GM23338 (cell line): ENCODE results near the gene MTCL1. TPM values are rescaled to one million over a fixed set of nuclear protein-coding genes. Genes with fewer than 3 reads are reported as not detected.

ENCODE experiments used
- ATAC-seq: fragments of 200-7000 bp; cut with Tn5 transposase; 3 replicates; pipeline ENCODE4 v1.9.1; 2020
- DNase-seq: peaks from one replicate; pipeline ENCODE4 v3.0.0-alpha.2; 2015; ENCODE audit warnings: low spot score
- H2AFZ ChIP-seq: fragments of 200-600 bp; sonication (generic); 2 replicates; pipeline ENCODE4 v1.8.0; 2016; ENCODE audit warnings: antibody characterized with exemption, mild to moderate bottlenecking, moderate library complexity
- H3F3A ChIP-seq: fragments of 200-600 bp; sonication (generic); replicated peaks from 2 replicates; pipeline ENCODE4 v1.8.0; 2017; ENCODE audit warnings: antibody characterized with exemption, mixed run types, low read depth
- H3K27ac ChIP-seq: fragments of 200-600 bp; sonication (generic); 2 replicates; pipeline ENCODE4 v1.6.1; 2016; ENCODE audit warnings: low read depth
- H3K27me3 ChIP-seq: fragments of 200-600 bp; sonication (generic); 2 replicates; pipeline ENCODE4 v1.8.0; 2016; ENCODE audit warnings: mild to moderate bottlenecking, mixed run types, moderate library complexity; ENCODE audit not compliant: insufficient read depth
- H3K36me3 ChIP-seq: fragments of 200-600 bp; sonication (generic); 2 replicates; pipeline ENCODE4 v1.8.0; 2016; ENCODE audit warnings: mild to moderate bottlenecking; ENCODE audit not compliant: insufficient read depth
- H3K4me1 ChIP-seq: fragments of 200-600 bp; sonication (generic); 2 replicates; pipeline ENCODE4 v1.8.0; 2016; ENCODE audit warnings: mild to moderate bottlenecking, moderate library complexity; ENCODE audit not compliant: insufficient read depth
- H3K4me2 ChIP-seq: fragments of 200-600 bp; sonication (generic); 2 replicates; pipeline ENCODE4 v1.7.1; 2017; ENCODE audit warnings: mixed run types
- H3K4me3 ChIP-seq: fragments of 200-600 bp; sonication (generic); 2 replicates; pipeline ENCODE4 v1.6.1; 2016; ENCODE audit warnings: mixed run types
- H3K79me2 ChIP-seq: fragments of 200-600 bp; sonication (generic); replicated peaks from 2 replicates; pipeline ENCODE4 v1.8.0; 2017; ENCODE audit warnings: mild to moderate bottlenecking; ENCODE audit not compliant: insufficient read depth
- H3K9me2 ChIP-seq: fragments of 200-600 bp; sonication (generic); 2 replicates; pipeline ENCODE4 v1.8.0; 2017; ENCODE audit not compliant: insufficient read depth
- H4K20me1 ChIP-seq: fragments of 200-600 bp; sonication (generic); replicated peaks from 2 replicates; pipeline ENCODE4 v1.8.0; 2017; ENCODE audit warnings: mild to moderate bottlenecking; ENCODE audit not compliant: insufficient read depth
- H3K27ac Mint-ChIP-seq: 2 replicates; pipeline ENCODE4 v1.8.0; 2020; ENCODE audit warnings: inconsistent platforms, mild to moderate bottlenecking, moderate library complexity, mixed read lengths
- H3K27me3 Mint-ChIP-seq: 3 replicates; pipeline ENCODE4 v1.8.0; 2022; ENCODE audit warnings: low read depth, mild to moderate bottlenecking, moderate library complexity, mixed read lengths, inconsistent platforms; ENCODE audit not compliant: insufficient read depth, poor library complexity
- H3K36me3 Mint-ChIP-seq: 3 replicates; pipeline ENCODE4 v1.8.0; 2021; ENCODE audit warnings: low read depth, mild to moderate bottlenecking, inconsistent platforms, moderate library complexity, mixed read lengths
- H3K4me1 Mint-ChIP-seq: 3 replicates; pipeline ENCODE4 v1.8.0; 2020; ENCODE audit warnings: mild to moderate bottlenecking, inconsistent platforms, mixed read lengths
- H3K4me3 Mint-ChIP-seq: 3 replicates; pipeline ENCODE4 v1.8.0; 2021; ENCODE audit warnings: moderate library complexity, mild to moderate bottlenecking, inconsistent platforms, mixed read lengths
- H3K9me3 Mint-ChIP-seq: 3 replicates; pipeline ENCODE4 v1.8.0; 2020; ENCODE audit warnings: moderate library complexity, mild to moderate bottlenecking, inconsistent platforms, mixed read lengths
- CREB1 ChIP-seq: fragments of 250-450 bp; sonication (Bioruptor Pico); IDR thresholded peaks from 2 replicates; pipeline ENCODE4 v1.5.0; 2020; ENCODE audit warnings: low read depth, mild to moderate bottlenecking, moderate library complexity
- ETS1 ChIP-seq: IDR thresholded peaks from 2 replicates; pipeline ENCODE4 v1.6.1; 2016; ENCODE audit warnings: antibody characterized with exemption
- EZH2 ChIP-seq: fragments of 200-600 bp; sonication (generic); IDR thresholded peaks from one replicate; pipeline ENCODE4 v1.8.0; 2017; ENCODE audit warnings: antibody characterized with exemption, mild to moderate bottlenecking, low read depth; ENCODE audit not compliant: unreplicated experiment
- EZH2phosphoT487 ChIP-seq: fragments of 200-600 bp; sonication (generic); IDR thresholded peaks from one replicate; pipeline ENCODE4 v1.8.1; 2018; ENCODE audit warnings: antibody characterized with exemption; ENCODE audit not compliant: unreplicated experiment
- NANOG ChIP-seq: IDR thresholded peaks from 2 replicates; pipeline ENCODE4 v1.6.1; 2016; ENCODE audit warnings: antibody characterized with exemption, borderline replicate concordance
- POLR2AphosphoS5 ChIP-seq: IDR thresholded peaks from 2 replicates; pipeline ENCODE4 v1.6.1; 2016; ENCODE audit warnings: antibody characterized with exemption, low read depth
- REST ChIP-seq: IDR thresholded peaks from one replicate; pipeline ENCODE4 v1.6.1; 2018; ENCODE audit warnings: antibody characterized with exemption; ENCODE audit not compliant: unreplicated experiment
- ZNF114 ChIP-seq: fragments of 250-450 bp; sonication (Bioruptor Pico); IDR thresholded peaks from 2 replicates; pipeline ENCODE4 v1.5.0; 2020; ENCODE audit warnings: mild to moderate bottlenecking, moderate library complexity
- ZNF331 ChIP-seq: fragments of 250-450 bp; sonication (Bioruptor Pico); IDR thresholded peaks from 2 replicates; pipeline ENCODE4 v1.5.0; 2020; ENCODE audit warnings: low read depth, mild to moderate bottlenecking, moderate library complexity
- ZNF462 ChIP-seq: fragments of 250-450 bp; sonication (Bioruptor Pico); IDR thresholded peaks from 2 replicates; pipeline ENCODE4 v1.5.0; 2020; ENCODE audit warnings: mild to moderate bottlenecking, moderate library complexity
- polyA plus RNA-seq: library from polyadenylated mRNA; unstranded; fragments of >200 nt; fragmentation: Nextera tagmentation; extraction: Ambion mirVana; gene quantifications from 2 replicates; pipeline ENCODE4 v1.2.1, GENCODE V29; 2016
- total RNA-seq: library from RNA; depleted of rRNA; stranded (reverse); fragments of >200 nt; shearing (Covaris generic); gene quantifications from 2 replicates; pipeline ENCODE4 v1.2.3, GENCODE V29; 2014

Gene MTCL1
- total and polyA plus RNA-seq, 2 experiments from 2014 or later = 14.4 to 45.0 TPM

DNA sequence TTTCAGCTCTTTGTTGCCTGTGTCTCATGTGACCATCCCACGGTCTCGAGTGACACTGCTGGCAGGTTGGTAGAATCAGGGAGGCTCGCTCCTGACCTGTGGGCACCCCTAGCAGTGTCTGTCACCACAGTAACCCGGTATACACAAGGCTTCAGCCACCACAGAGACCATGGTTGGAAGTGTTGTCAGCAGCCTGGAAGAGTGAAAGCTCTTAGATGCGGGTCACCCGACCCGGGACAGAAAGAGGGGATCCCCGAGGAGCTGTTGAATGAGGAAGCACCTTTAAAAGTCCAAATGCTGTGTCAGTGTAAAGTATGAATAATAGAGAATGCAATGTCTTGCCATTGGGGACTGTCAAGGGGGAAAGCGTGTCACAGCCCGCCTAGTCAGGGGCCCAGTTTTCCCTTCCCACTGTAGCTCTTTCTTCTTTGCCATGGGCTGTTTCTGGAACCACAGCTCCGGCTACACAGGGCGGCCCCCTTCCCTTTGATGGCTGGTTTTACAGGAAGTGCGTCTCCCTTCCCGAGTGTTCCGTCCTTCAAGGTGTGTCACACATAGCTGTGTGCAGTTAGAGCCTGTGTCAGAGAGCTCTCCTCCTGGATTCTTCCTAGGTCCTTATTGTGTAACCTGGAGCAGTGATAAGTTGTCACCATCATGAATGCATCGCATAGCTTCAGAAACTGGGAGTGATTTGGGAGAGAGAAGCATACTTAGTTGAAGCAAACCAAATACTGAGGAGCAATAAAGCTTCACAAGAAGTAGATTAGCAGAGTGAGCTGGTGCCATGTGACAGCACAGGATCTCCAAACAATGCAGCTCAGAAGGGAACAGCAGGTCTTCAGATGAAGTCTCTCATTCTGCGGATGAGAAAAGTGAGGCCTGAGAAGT, 81.4 kb downstream of the MTCL1 start:
- Histone ChIP-seq H3K27ac (no peak overlapping the region), H3K36me3 (peaks cover 5% of the 10 kb centered on the region; the same call in 1 of the 2 replicates), H3K4me1 (peaks cover 13% of the 10 kb centered on the region), H2AFZ (no peak overlapping the region), H3F3A (no peaks in the 10 kb centered on the region), H4K20me1 (no peaks in the 10 kb centered on the region), H3K27me3 (no peaks in the 10 kb centered on the region), H3K79me2 (no peaks in the 10 kb centered on the region), H3K4me2 (no peak overlapping the region), H3K9me2 (no peaks in the 10 kb centered on the region), H3K4me3 (no peak overlapping the region)
- Mint-ChIP-seq H3K36me3 (peaks cover 34% of the 10 kb centered on the region), H3K9me3 (no peaks in the 10 kb centered on the region; the same call in 2 of the 3 replicates), H3K4me3 (no peak overlapping the region), H3K4me1 (peaks cover 14% of the 10 kb centered on the region), H3K27me3 (peaks cover 20% of the 10 kb centered on the region), H3K27ac (no peak overlapping the region; the same call in 1 of the 2 replicates)
- TF ChIP-seq EZH2 (no peak), ZNF331 (CRISPR knock-in tag) (no peak), POLR2AphosphoS5 (no peak)
- ATAC-seq = no peak
- DNase-seq = no peak

DNA sequence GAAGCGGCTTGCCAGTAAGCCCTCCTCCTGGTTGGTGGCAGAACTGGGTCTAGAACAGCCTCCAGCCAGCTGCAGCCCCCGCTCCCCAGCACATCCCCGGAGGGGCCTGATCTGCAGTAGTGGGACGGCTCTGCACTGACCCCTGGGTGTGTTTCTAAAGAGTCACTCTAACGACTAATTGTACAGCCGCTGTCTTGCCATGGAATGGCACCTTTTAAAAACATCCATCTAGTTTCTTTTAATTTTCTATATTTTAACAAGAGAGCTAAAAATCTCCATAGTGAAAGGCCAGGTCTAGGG, 82.0 kb downstream of the MTCL1 start:
- Mint-ChIP-seq H3K36me3 (peaks cover 33% of the 10 kb centered on the region), H3K27me3 (peaks cover 20% of the 10 kb centered on the region), H3K27ac (peak overlapping the region; percentile 53; the same call in 1 of the 2 replicates), H3K4me3 (no peak overlapping the region), H3K4me1 (peaks cover 16% of the 10 kb centered on the region), H3K9me3 (no peaks in the 10 kb centered on the region; the same call in 2 of the 3 replicates)
- peaks cover 5% of the 10 kb centered on the region; the same call in 1 of the 2 replicates for H3K36me3 ChIP-seq
- no peak overlapping the region for H3K4me3 ChIP-seq
- TF ChIP-seq POLR2AphosphoS5 = no peak
- no peak for TF ChIP-seq NANOG
- no peak for TF ChIP-seq ZNF462 (CRISPR knock-in tag)
- TF ChIP-seq ETS1 = no peak
- TF ChIP-seq REST = no peak
- TF ChIP-seq ZNF114 (CRISPR knock-in tag) = no peak
- no peak for TF ChIP-seq CREB1 (CRISPR knock-in tag)
- no peak for TF ChIP-seq EZH2phosphoT487
- H3K4me2 ChIP-seq = no peak overlapping the region
- H3K4me1 ChIP-seq = peaks cover 18% of the 10 kb centered on the region
- H3K27ac ChIP-seq = no peak overlapping the region
- no peak for DNase-seq
- H2AFZ ChIP-seq = no peak overlapping the region
- peak; percentile 20; the same call in 2 of the 3 replicates for ATAC-seq
- H4K20me1 ChIP-seq = no peaks in the 10 kb centered on the region
- H3K79me2 ChIP-seq = no peaks in the 10 kb centered on the region
- H3K9me2 ChIP-seq = no peaks in the 10 kb centered on the region
- H3K27me3 ChIP-seq = no peaks in the 10 kb centered on the region
- H3F3A ChIP-seq = no peaks in the 10 kb centered on the region
